NCI-H2107 (cell line): ENCODE data around the gene UBE2Q1.

Experiments used
- DNase-seq: peaks from one replicate; lab custom pipeline; 2025; lab: John Stamatoyannopoulos, UW

Gene UBE2Q1

DNA sequence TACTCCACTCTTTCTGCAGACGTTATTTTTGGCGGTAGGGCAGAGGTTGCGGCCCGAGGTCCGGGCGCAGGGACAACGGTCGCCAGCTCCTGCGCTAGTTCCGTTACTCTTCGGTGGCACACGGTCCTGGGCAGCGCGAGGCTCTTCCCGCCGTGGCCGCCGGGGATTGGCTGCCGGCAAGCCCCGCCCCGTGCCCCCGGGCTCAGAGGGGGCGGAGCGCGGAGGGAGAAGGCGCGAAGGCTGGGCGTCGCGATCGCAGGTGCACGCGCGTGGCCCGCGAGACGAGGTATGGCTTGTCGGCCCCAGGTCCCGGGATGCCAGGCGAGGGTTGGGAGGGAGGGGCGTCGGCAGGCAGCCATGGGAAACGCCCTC, 55.7 kb downstream of the UBE2Q1 start:
- DNase-seq: no peak

DNA sequence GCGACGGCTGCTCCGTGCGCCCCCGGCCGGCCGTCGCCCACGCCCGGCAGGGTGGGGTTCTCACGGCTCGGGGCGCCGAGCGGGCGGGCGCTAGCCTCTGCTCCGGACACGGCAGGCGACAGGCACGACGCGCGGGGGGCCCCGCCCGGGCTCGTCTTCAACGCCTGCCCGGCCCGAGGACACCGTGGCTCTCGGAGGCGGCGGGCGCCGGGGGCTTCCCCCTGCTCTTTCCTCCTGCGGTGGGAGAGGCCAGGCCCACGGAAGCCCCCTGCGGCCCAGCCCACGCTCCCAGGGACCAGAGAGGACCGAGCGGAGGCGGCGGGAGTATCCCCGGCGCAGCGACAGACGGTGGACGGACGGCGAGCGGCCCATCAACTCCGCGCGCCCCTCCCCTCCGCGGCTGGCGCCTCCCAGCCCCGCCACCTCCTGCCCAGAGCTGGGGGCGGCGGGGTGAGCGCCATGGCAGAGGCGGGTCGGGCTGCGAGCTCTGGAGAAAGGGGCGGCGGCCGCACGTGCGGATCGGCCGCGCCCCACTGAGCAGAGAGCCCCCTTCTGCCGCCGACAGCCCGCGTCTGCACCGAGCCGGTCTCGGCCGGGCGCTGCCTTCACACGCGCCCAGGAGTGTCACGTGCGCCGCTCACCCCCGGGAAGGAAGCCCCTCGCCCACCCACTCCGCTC, 56.3 kb downstream of the UBE2Q1 start, which contains the start of the genes SHE and TDRD10:
Gene SHE, minus strand, starts transcription at position 347 of the 678 bp plus-strand sequence. CDS start 386 bp downstream, outside the sequence.
Gene TDRD10, plus strand, starts transcription at position 154 of the 678 bp plus-strand sequence. CDS start 4,685 bp downstream, outside the sequence.
- no peak for DNase-seq

DNA sequence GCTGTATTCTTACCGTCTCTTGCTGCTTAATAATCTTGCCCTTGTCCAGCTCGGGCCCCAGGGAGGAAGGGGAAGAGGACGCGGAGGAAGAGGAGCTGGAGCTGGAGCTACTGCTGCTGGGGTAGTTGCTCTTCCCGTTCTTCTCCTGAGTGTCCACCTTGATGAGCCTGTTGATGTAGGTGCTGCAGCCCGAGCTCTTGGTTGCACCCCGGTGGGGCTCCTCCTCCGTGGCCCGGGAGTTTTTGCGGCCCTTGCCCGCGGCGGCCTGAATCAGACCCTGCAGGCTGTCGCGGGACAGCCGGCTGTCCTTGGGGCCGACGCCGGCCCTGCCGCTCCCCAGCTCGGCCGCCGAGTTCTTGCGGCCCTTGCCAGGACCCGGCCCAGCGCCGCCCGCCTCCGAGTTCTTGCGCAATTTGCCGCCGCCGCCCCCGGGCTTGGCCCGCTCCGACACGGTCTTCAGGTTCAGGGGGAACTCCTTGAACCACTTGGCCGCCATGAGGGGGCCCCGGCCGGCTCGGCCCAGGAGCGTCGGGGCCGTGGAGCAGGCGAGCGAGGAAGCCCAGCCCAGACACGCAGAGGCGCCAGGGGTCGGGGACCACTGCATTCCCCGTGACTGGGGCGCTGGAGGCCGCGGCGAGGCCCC, 56.9 kb downstream of the UBE2Q1 start:
- DNase-seq: no peak

DNA sequence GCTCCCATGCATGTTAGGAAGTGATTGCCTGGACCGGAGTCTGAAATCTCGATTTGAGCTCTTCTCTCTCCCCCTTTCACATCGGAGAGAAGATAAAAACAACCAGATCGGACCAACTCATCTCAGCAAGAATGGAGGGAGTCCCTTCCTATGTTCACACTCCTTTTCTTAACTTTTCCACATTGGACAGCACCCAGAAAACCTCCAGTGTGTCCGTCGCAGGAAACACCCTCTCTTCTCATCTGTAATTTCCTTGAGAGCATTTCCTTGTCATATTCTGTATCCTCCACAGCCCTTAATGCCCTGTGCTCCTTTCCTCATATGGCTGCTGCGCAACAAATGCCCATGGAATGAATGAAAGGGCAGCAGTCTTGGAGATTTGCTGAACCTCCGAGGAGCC, 57.9 kb downstream of the UBE2Q1 start:
- DNase-seq: no peak

DNA sequence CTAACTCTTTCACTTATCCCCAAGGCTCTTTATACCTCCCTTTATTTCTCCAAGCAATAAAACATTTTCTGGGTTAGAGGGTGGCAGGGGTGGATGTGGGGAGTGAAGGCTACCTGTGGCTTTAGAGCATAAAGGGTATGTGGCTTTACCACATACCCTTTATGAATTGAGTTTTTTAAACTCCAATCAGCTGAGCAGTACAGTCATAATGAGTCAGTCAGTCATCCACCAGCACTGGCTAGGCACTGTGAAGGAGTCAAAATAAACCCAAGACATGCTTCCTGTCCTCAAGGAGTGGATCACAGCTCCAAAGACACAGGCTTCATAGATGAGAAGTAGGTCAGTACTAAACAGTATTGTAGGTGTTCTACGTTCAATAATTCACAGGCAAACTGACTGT, 59.0 kb downstream of the UBE2Q1 start:
- no peak for DNase-seq
